ENCODE results near the gene GHRL.
"Not testable (repeated sequence)": the region's sequence is repeated elsewhere in the genome, so short reads cannot be mapped to it uniquely, and the experiment has no call there.

The GHRL gene

DNA sequence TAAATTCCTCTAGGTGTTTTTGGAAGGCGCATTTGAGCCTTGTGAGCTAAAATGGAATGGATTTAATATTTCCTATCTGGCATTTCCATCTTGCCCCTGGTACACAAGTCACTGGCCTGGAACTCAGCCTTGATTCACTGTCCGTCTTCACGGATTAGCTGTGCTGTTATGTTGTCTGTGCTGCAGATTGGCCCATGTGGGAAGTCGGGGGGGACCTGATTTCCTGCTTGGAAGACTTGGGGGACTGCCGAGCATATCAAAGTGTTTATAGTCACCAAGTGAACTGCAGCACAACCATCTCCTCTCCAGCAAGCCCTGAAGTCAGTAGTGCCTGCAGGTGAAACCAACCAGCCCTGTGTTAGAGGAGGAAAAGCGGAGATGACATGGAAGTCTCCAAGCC lies 12.2 kb downstream of the GHRL start:
- H3K4me1 ChIP-seq (ENCODE audit: insufficient read depth, low read length): no peaks in the 10 kb centered on the region

DNA sequence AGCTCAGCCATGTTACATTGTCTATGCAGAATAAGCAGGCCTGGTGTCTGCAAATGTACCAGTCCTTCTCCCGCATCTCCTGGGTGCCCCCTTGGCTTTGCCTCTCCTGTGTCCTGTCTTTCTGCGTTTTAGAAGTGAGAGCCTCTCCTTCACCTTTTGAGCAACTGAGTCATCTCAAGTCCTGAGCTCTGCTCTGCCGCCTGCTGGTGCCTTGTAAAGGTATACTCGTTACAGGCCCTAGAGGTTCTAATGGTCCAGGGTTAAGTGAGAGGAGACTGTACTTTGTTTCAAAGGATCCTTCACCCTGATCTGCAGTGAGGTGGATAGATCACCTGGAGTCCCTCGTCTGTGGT lies 12.6 kb downstream of the GHRL start:
- H3K9me3 ChIP-seq (ENCODE audit: control insufficient read depth, insufficient read depth, low read length): no peaks in the 10 kb centered on the region
- no peaks in the 10 kb centered on the region for H3K4me1 ChIP-seq (ENCODE audit: insufficient read depth, low read length)

More for the DNA sequence above, 12.2 kb downstream of the GHRL start:
- Histone ChIP-seq H3K9ac (ENCODE audit: low read depth, low read length) (no peak overlapping the region), H3K9me3 (ENCODE audit: control insufficient read depth, insufficient read depth, low read length) (no peaks in the 10 kb centered on the region), H3K36me3 (ENCODE audit: insufficient read depth, low read length) (peaks cover 6% of the 10 kb centered on the region)

DNA sequence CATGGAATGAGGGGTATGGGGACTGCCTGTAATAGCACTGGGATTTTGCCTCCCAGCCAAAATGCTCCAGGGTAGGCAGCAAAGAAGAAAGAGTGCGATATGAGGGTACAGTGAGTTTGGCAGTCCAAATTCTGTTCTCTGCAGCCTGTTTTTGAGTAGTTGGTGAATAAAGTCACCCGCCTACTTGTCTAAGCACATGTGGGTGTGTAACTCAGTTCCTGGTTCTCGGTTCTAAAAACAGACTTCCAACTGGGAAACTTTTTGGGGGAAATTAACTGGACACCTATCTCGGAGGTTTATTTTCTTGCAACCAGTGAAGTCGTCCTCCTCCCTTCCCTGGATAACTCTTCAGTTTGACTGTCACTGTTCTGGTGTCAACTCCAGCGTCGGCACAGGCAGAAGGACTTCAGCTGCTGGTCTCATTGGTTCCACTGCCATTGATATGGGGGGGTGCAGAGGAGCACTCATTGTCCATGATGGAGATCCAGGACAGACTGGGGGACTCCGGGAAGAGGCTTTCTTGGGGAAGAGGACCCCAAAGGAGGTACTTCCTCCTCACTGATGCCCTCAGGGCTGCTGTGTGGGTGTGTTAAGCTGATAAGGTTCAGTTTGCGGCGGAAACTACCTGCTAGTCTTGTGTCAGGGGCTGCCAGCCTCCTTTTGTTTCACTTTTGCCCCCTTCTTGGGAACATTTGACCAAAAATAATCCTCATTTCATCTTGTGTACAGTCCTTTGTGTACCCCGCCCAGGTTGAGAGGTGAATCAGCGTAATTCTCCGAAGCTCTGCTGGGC lies 13.2 kb downstream of the GHRL start:
- Histone ChIP-seq H3K9ac (ENCODE audit: low read depth, low read length) (no peak overlapping the region), H3K36me3 (ENCODE audit: insufficient read depth, low read length) (peaks cover 6% of the 10 kb centered on the region), H3K4me1 (ENCODE audit: insufficient read depth, low read length) (no peaks in the 10 kb centered on the region), H3K9me3 (ENCODE audit: control insufficient read depth, insufficient read depth, low read length) (no peaks in the 10 kb centered on the region)

More for the DNA sequence above, 12.6 kb downstream of the GHRL start:
- no peak overlapping the region for H3K9ac ChIP-seq (ENCODE audit: low read depth, low read length)
- H3K36me3 ChIP-seq (ENCODE audit: insufficient read depth, low read length): peaks cover 6% of the 10 kb centered on the region

DNA sequence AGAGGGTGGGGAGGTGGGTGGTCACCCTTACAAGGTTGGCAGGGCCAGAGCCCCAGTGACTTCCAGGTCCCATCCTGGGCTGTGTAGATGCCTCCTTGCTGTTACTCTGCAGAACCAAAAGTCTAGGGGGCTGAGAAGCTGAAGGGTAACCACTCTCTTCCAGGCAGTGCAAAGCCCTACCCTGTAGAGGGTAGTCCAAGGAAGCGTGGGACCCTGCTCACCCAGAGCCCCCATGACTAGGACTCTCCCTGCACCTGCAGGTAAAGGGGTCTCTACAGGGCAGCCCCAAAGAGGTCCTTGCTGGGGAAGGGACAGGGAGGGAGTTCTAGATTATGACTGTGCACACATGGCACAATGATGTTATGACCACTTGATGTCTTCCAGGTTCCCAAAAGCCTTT lies 14.2 kb downstream of the GHRL start:
- H3K36me3 ChIP-seq (ENCODE audit: insufficient read depth, low read length): peaks cover 6% of the 10 kb centered on the region; the same call in 1 of the 2 replicates
- H3K4me1 ChIP-seq (ENCODE audit: insufficient read depth, low read length): no peaks in the 10 kb centered on the region
- no peaks in the 10 kb centered on the region for H3K9me3 ChIP-seq (ENCODE audit: control insufficient read depth, insufficient read depth, low read length)
- no peak overlapping the region for H3K9ac ChIP-seq (ENCODE audit: low read depth, low read length)

DNA sequence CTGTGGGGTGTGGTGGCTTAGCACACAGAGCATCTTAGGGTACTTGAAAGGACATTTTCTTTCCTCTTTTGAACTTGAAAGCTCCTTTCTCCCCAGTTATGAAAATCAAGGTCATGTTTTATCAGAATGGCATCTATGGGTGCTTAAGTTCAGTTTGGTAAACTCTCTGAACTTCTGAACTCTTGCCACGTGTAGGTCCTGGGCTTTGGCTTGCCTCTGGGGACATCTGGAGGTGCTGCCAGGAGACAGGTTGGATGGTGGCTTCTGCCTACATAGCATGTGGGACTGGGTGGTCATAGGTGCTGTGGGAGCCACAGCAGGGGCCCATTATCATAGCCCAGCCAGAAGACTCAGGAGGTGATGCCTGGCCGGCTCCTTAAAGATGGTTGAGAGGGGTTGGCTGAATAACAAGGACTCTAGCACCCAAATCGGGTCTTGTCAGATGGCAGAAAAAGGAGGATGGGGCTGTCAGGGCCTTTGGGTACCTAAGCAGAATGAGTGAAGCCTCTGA lies 15.6 kb downstream of the GHRL start:
- Histone ChIP-seq H3K9me3 (ENCODE audit: control insufficient read depth, insufficient read depth, low read length) (no peaks in the 10 kb centered on the region), H3K4me1 (ENCODE audit: insufficient read depth, low read length) (no peaks in the 10 kb centered on the region), H3K9ac (ENCODE audit: low read depth, low read length) (no peak overlapping the region), H3K36me3 (ENCODE audit: insufficient read depth, low read length) (peaks cover 6% of the 10 kb centered on the region; the same call in 1 of the 2 replicates)

DNA sequence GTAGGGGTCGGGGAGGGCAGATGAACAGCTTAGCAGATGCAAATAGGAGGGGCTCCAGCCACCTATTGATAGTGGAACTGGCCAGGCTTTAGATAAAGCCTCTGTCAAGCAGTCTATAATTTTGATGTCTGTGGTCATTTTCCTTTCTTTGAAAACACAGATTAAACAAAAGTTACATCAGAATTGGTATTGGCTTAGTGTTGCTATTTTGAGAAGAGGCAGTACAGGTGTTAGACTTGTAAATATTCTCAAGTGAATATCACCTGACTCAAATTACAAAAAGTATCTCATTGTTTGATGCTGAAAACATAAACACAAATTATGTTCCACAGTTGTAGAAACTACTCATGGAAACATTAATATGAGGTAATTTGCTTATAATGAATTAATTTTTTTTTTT lies 18.1 kb downstream of the GHRL start:
- Histone ChIP-seq H3K4me1 (ENCODE audit: insufficient read depth, low read length) (no peaks in the 10 kb centered on the region), H3K9ac (ENCODE audit: low read depth, low read length) (no peak overlapping the region), H3K36me3 (ENCODE audit: insufficient read depth, low read length) (no peaks in the 10 kb centered on the region; the same call in 1 of the 2 replicates), H3K9me3 (ENCODE audit: control insufficient read depth, insufficient read depth, low read length) (no peaks in the 10 kb centered on the region)

DNA sequence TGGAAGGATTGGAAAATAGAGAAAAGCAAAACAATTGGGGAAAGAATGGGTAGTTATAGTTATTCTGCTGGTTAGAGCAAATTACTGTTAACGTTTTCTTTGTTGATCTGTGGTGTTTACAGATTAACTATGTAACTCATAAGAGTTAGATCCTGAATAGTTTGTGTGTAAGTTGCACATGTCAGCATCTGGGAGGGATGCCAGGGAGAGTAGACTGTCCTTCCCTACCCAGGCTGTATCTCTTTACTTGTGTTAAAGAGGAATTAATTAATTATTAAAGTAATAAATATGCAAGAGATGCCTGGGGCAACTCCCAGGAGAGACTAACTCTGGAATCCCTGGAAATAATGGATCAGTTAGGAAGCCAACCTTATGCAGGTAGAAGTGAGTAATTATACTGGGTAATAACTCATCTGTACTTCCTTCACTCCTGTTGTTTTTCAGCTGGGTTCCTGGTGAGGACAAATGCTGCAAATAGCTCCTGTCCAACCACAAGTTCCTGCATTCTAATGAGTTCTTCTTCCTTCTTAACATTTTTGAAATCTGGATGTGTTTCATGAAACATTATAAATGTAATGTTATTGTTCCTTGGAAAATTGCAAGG lies 18.9 kb downstream of the GHRL start:
- Histone ChIP-seq H3K9me3 (ENCODE audit: control insufficient read depth, insufficient read depth, low read length) (no peaks in the 10 kb centered on the region), H3K4me1 (ENCODE audit: insufficient read depth, low read length) (no peaks in the 10 kb centered on the region), H3K36me3 (ENCODE audit: insufficient read depth, low read length) (peaks cover under 1% of the 10 kb centered on the region; the same call in 1 of the 2 replicates), H3K9ac (ENCODE audit: low read depth, low read length) (no peak overlapping the region)

DNA sequence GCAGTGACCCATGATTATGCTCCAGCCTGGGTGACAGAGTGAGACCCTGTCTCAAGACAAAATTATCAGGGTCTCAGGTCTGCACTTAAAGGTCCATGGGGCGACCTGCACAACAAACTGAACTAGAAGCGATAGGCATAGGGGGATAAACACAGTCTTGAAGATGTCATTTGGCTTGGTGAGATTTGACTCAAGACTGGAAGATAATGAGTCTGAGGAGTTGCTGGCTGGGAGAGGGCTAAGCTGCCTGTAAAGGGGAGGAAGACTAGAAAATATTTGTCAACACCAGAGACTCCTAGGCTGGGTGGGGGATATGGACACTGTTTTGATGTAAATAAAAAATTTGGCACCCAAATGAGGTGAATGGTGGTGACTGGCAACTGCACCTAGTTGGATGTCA lies 19.8 kb downstream of the GHRL start:
- no peaks in the 10 kb centered on the region for H3K9me3 ChIP-seq (ENCODE audit: control insufficient read depth, insufficient read depth, low read length)
- no peaks in the 10 kb centered on the region for H3K4me1 ChIP-seq (ENCODE audit: insufficient read depth, low read length)
- H3K9ac ChIP-seq (ENCODE audit: low read depth, low read length): no peak overlapping the region
- peaks cover 4% of the 10 kb centered on the region; the same call in 1 of the 2 replicates for H3K36me3 ChIP-seq (ENCODE audit: insufficient read depth, low read length)

DNA sequence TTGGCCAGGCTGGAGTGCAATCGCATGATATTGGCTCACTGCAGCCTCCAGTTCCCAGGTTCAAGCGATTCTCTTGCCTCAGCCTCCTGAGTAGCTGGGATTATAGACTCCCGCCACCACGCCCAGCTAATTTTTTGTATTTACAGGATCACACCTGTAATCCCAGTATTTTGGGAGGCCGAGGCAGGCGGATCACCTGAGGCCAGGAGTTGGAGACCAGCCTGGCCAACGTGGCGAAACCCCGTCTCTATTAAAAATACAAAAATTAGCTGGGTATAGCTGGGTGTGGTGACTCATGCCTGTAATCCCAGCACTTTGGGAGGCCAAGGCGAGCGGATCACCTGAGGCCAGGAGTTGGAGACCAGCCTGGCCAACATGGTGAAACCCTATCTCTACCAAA lies 20.3 kb downstream of the GHRL start:
- not testable (repeated sequence) for H3K9me3 ChIP-seq (ENCODE audit: control insufficient read depth, insufficient read depth, low read length); H3K4me1 ChIP-seq (ENCODE audit: insufficient read depth, low read length); H3K36me3 ChIP-seq (ENCODE audit: insufficient read depth, low read length); H3K9ac ChIP-seq (ENCODE audit: low read depth, low read length)

DNA sequence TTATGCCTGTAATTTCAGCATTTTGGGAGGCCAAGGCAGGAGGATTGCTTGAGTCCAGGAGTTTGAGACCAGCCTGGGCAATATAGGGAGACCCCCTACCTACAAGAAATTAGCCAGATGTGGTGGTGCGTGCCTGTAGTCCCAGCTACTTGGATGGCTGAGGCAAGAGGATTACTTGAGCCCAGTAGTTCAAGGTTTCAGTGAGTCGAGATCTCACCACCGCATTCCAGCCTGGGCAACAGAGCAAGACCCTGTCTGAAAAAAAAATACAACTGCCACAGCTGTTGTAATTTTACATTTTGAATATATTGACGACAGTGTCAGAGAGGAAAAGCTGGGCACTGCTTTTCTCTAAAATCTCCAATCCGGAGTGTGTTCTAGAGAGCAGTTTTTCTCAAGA lies 23.3 kb downstream of the GHRL start:
- Histone ChIP-seq H3K36me3 (ENCODE audit: insufficient read depth, low read length) (peaks cover 4% of the 10 kb centered on the region; the same call in 1 of the 2 replicates), H3K9me3 (ENCODE audit: control insufficient read depth, insufficient read depth, low read length) (no peaks in the 10 kb centered on the region), H3K4me1 (ENCODE audit: insufficient read depth, low read length) (no peaks in the 10 kb centered on the region), H3K9ac (ENCODE audit: low read depth, low read length) (no peak overlapping the region)

DNA sequence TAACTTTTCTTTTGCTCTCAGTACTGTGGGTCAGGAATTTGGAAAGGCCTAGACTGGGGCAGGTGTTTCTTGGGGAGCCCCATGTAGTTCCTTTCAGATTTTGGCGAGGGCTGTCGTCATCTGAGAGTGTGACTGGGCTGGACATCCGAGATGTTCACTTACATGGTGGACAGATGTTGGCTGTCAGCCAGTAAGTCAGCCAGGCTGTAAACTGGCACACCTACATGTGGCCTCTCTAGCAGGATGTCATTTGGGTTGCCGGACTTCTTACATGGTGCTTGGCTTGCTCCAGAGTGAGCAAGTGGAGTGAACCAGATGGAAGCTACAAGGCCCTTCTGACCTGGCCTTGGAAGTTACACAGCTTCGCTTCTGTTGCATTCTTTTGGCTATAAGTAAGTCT lies 23.8 kb downstream of the GHRL start:
- Histone ChIP-seq H3K36me3 (ENCODE audit: insufficient read depth, low read length) (peaks cover 4% of the 10 kb centered on the region; the same call in 1 of the 2 replicates), H3K9ac (ENCODE audit: low read depth, low read length) (no peak overlapping the region), H3K9me3 (ENCODE audit: control insufficient read depth, insufficient read depth, low read length) (no peaks in the 10 kb centered on the region), H3K4me1 (ENCODE audit: insufficient read depth, low read length) (no peaks in the 10 kb centered on the region)

DNA sequence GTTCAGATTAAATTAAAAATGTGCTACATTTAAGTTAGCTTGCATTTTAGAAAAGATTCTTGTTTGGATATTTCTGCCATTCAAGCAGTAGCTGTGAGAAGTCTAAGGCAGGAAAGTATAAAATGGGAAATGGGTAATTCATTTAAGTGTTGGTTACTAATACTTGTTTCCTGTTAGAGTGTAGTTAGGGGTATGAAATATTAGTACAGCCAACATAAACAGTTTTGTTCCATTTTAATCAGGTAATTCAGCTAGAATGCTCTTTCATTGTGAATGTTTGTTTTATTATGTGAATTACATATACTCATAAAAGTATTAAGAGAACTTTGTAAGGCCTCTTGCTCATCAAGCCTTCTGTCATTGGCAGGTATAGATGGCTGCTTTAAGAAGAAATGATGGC lies 24.6 kb downstream of the GHRL start:
- Histone ChIP-seq H3K9me3 (ENCODE audit: control insufficient read depth, insufficient read depth, low read length) (no peaks in the 10 kb centered on the region), H3K36me3 (ENCODE audit: insufficient read depth, low read length) (peaks cover 4% of the 10 kb centered on the region; the same call in 1 of the 2 replicates), H3K4me1 (ENCODE audit: insufficient read depth, low read length) (0 out of 2 replicates have a peak, but pooled peaks cover 3% of the 10 kb centered on the region), H3K9ac (ENCODE audit: low read depth, low read length) (no peak overlapping the region)

DNA sequence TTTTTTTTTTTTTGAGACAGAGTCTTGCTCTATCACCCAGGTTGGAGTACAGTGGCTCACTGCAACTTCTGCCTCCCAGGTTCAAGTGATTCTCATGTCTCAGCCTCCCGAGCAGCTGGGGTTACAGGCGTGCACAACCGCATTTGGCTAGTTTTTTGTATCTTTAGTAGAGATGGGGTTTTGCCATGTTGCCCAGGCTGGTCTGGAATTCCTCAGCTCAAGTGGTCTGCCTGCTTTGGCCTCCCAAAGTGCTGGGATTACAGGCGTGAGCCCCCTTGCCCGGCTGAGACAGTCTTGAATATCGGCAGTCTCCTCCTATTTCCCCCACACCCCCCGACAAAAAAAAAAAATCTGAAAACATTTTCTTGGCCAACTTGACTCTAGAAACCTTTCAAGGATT lies 25.8 kb downstream of the GHRL start:
- H3K9ac ChIP-seq (ENCODE audit: low read depth, low read length); H3K4me1 ChIP-seq (ENCODE audit: insufficient read depth, low read length); H3K9me3 ChIP-seq (ENCODE audit: control insufficient read depth, insufficient read depth, low read length); H3K36me3 ChIP-seq (ENCODE audit: insufficient read depth, low read length): not testable (repeated sequence)

DNA sequence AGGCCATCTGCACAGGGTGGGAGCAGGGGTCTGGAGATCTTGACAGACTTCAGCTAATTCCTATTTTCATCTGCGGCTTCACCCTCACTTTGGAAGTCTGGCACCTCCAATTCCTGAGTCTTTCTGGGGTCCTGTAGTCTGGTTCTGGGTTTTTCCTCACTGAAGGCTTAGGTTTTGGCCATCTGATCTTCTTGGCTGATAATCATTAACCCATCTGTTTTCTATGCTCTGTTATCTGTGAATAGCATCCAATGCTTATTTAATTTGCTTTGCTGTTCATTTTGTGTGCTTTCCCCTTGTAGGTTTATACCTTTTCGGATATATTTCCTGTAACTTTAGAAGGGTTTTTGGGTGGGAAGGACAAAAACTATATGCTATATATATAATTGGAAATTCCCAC lies 26.9 kb downstream of the GHRL start:
- no peaks in the 10 kb centered on the region for H3K9me3 ChIP-seq (ENCODE audit: control insufficient read depth, insufficient read depth, low read length)
- H3K9ac ChIP-seq (ENCODE audit: low read depth, low read length): no peak overlapping the region
- 0 out of 2 replicates have a peak, but pooled peaks cover 3% of the 10 kb centered on the region for H3K4me1 ChIP-seq (ENCODE audit: insufficient read depth, low read length)
- peaks cover 4% of the 10 kb centered on the region for H3K36me3 ChIP-seq (ENCODE audit: insufficient read depth, low read length)

Measured in ES-I3 (cell line).